ENCODE data around the gene SLAMF7. TPM values are rescaled to one million over a fixed set of nuclear protein-coding genes. Genes with fewer than 3 reads are reported as not detected.

The SLAMF7 gene
- total and polyA plus RNA-seq, 4 donors: 0.80 to 2.9 (median 1.1) TPM

DNA sequence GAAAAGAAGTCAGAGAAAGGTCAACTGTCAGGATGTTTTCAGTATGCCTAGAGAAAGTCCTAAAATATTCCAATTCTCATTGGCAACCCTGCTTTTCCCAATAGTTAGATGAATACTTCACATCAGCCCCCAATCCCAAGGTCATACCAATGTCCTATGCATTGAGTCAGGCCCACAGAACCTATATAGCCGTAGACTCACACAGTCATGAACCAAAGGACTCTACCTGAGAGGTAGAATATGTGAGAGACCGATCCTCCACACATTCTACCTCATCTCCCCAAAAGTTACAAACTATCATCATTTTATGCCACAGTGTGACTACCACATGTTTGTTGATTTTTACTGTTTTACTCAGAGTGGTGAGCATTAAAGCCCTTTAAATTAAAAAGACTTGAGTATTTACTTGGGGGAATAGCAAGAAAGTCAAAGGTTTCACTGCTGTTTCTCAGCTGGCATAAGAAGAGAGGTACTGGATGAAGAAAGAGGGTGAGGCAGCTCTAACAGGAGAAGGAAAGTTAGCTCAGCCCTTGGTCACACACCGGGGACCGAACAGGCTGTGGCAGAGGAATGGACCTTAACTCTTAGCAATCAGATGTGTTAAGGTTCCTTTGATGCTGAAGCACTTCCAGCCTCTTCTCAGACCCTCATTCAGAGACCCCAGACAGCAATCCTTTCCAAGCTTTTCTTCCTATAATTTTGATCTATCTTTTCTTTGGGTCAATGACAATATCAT is 28.4 kb upstream of the SLAMF7 start:
- Histone ChIP-seq H3K9ac (ENCODE audit: low read depth in 1 of 2, low read length in 2 of 2) (peak overlapping the region in 1 of 2 donors; percentile 72), H3K27me3 (ENCODE audit: control insufficient read depth in 4 of 4, insufficient read depth in 4 of 4, low read length in 3 of 4) (no peaks in the 10 kb centered on the region), H3K9me3 (ENCODE audit: control insufficient read depth in 4 of 4, low read length in 3 of 4) (no peaks in the 10 kb centered on the region), H3K4me1 (ENCODE audit: control insufficient read depth in 4 of 4, insufficient read depth in 4 of 4, low read length in 3 of 4) (no peaks in the 10 kb centered on the region), H3K27ac (ENCODE audit: low read depth in 1 of 2, low read length in 2 of 2) (peak overlapping the region in 1 of 2 donors; percentile 59), H3K4me3 (ENCODE audit: low read depth in 1 of 3, low read length in 3 of 3) (peak overlapping the region in 2 of 3 donors; percentile 12 to 54), H3K36me3 (ENCODE audit: control insufficient read depth in 4 of 4, insufficient read depth in 3 of 4, low read depth in 1 of 4, low read length in 3 of 4) (no peaks in the 10 kb centered on the region)
- 81% methylated on average over 4 of the region's 4 CpGs for WGBS
- DNase-seq (ENCODE audit: low spot score): no peak
- TF ChIP-seq SP1 (IDR thresholded peaks at IDR 0.05): no peak
- TF ChIP-seq HNF4G (IDR thresholded peaks at IDR 0.05): no peak
- no peak for TF ChIP-seq GABPA (IDR thresholded peaks at IDR 0.05 in 1 of 2, conservative IDR thresholded peaks at IDR 0.05 in 1 of 2)
- TF ChIP-seq, protein P1, sequence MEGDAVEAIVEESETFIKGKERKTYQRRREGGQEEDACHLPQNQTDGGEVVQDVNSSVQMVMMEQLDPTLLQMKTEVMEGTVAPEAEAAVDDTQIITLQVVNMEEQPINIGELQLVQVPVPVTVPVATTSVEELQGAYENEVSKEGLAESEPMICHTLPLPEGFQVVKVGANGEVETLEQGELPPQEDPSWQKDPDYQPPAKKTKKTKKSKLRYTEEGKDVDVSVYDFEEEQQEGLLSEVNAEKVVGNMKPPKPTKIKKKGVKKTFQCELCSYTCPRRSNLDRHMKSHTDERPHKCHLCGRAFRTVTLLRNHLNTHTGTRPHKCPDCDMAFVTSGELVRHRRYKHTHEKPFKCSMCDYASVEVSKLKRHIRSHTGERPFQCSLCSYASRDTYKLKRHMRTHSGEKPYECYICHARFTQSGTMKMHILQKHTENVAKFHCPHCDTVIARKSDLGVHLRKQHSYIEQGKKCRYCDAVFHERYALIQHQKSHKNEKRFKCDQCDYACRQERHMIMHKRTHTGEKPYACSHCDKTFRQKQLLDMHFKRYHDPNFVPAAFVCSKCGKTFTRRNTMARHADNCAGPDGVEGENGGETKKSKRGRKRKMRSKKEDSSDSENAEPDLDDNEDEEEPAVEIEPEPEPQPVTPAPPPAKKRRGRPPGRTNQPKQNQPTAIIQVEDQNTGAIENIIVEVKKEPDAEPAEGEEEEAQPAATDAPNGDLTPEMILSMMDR (IDR thresholded peaks at IDR 0.05; ENCODE audit: low read depth, low read length, missing input control): no peak
- TF ChIP-seq REST (IDR thresholded peaks at IDR 0.05): no peak
- TF ChIP-seq TAF1 (conservative IDR thresholded peaks at IDR 0.05): no peak
- TF ChIP-seq RAD21 (IDR thresholded peaks at IDR 0.05): no peak
- TF ChIP-seq HNF4A (conservative IDR thresholded peaks at IDR 0.05): no peak
- TF ChIP-seq YY1 (IDR thresholded peaks at IDR 0.05): no peak
- TF ChIP-seq ATF3 (IDR thresholded peaks at IDR 0.05): no peak
- TF ChIP-seq FOXA1 (IDR thresholded peaks at IDR 0.05): no peak
- TF ChIP-seq NR2F2 (IDR thresholded peaks at IDR 0.05): no peak

DNA sequence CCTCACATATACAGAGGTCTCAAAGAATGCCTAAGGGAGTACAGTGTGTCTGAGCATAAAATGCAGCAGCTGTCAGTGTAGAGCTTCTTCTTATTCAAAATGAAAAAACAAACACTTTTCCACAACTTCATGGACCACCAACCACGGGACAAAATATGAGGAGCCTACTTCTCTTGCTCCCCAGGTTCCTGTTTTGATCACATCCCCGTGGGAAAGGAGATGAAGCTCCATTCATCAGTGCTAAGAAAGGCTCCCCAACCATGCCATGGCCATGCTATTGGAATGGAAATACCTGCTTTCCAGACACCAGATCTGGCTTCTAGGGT is 27.8 kb upstream of the SLAMF7 start:
- Histone ChIP-seq H3K4me1 (ENCODE audit: control insufficient read depth in 4 of 4, insufficient read depth in 4 of 4, low read length in 3 of 4) (no peaks in the 10 kb centered on the region), H3K27me3 (ENCODE audit: control insufficient read depth in 4 of 4, insufficient read depth in 4 of 4, low read length in 3 of 4) (no peaks in the 10 kb centered on the region), H3K27ac (ENCODE audit: low read depth in 1 of 2, low read length in 2 of 2) (peak overlapping the region; percentile 59 to 63), H3K9ac (ENCODE audit: low read depth in 1 of 2, low read length in 2 of 2) (peak overlapping the region; percentile 7 to 72), H3K9me3 (ENCODE audit: control insufficient read depth in 4 of 4, low read length in 3 of 4) (no peaks in the 10 kb centered on the region), H3K36me3 (ENCODE audit: control insufficient read depth in 4 of 4, insufficient read depth in 3 of 4, low read depth in 1 of 4, low read length in 3 of 4) (no peaks in the 10 kb centered on the region), H3K4me3 (ENCODE audit: low read depth in 1 of 3, low read length in 3 of 3) (peak overlapping the region; percentile 12 to 54 (median 42))
- TF ChIP-seq RXRA (IDR thresholded peaks at IDR 0.05): no peak
- 58% methylated on average over 2 of the region's 2 CpGs for WGBS
- no peak for DNase-seq (ENCODE audit: low spot score)

All from liver (tissue), 9 donors.